GM11168 (cell line): ENCODE data around the gene PTPRK.

Experiments
- in situ Hi-C: fragments of 300-500 bp; cut with MboI; formaldehyde crosslinking; loops from one replicate; pipeline ENCODE4 v1.12.0; 2022; ENCODE audit warnings: low sequenced_read_pairs; ENCODE audit not compliant: unreplicated experiment

PTPRK gene

GRCh38 chr6:128520436-128521281 is at the start of gene PTPRK:
Gene PTPRK, minus strand, starts transcription at chr6:128520599. Its CDS starts 241 bp downstream, at chr6:128520358.
- in situ Hi-C loops: no loop called here

- in situ Hi-C loops: no loop called here
These were observed 46.6 kb upstream of the PTPRK start for GRCh38 chr6:128567029-128567428.

GRCh38 chr6:128560966-128561365 is 40.6 kb upstream of the PTPRK start:
- in situ Hi-C loops: no loop called here

GRCh38 chr6:128558924-128559323 is 38.5 kb upstream of the PTPRK start:
- in situ Hi-C loops: no loop called here

GRCh38 chr6:128558021-128558420 is 37.6 kb upstream of the PTPRK start:
- in situ Hi-C loops: no loop called here

GRCh38 chr6:128557081-128557480 is 36.7 kb upstream of the PTPRK start:
- in situ Hi-C loops: no loop called here

- in situ Hi-C loops: no loop called here
These were observed 33.9 kb upstream of the PTPRK start for GRCh38 chr6:128554302-128554701.

GRCh38 chr6:128541261-128541660 is 20.9 kb upstream of the PTPRK start:
- in situ Hi-C loops: no loop called here

- in situ Hi-C loops: no loop called here
These were observed 18.4 kb upstream of the PTPRK start for GRCh38 chr6:128538763-128539162.

GRCh38 chr6:128532827-128533226 is 12.4 kb upstream of the PTPRK start:
- in situ Hi-C loops: no loop called here

GRCh38 chr6:128532136-128532535 is 11.7 kb upstream of the PTPRK start:
- in situ Hi-C loops: no loop called here

- in situ Hi-C loops: no loop called here
These were observed 11.3 kb upstream of the PTPRK start for GRCh38 chr6:128531696-128532095.

- in situ Hi-C loops: no loop called here
These were observed 7.8 kb upstream of the PTPRK start for GRCh38 chr6:128528241-128528640.

GRCh38 chr6:128527375-128527774 is 7.0 kb upstream of the PTPRK start:
- in situ Hi-C loops: no loop called here

- in situ Hi-C loops: no loop called here
These were observed 5.9 kb upstream of the PTPRK start for GRCh38 chr6:128526152-128526914.

- in situ Hi-C loops: no loop called here
These were observed 5.0 kb upstream of the PTPRK start for GRCh38 chr6:128525406-128525805.

GRCh38 chr6:128521282-128521632 is 858 bp upstream of the PTPRK start:
- in situ Hi-C loops: no loop called here

GRCh38 chr6:128519931-128520435 is 416 bp downstream of the PTPRK start:
- in situ Hi-C loops: no loop called here

- in situ Hi-C loops: no loop called here
These were observed 1.1 kb downstream of the PTPRK start for GRCh38 chr6:128519132-128519930.

GRCh38 chr6:128518434-128519131 is 1.8 kb downstream of the PTPRK start:
- in situ Hi-C loops: no loop called here
